Measurements from ENCODE around the gene ASB17. TPM values are rescaled to one million over a fixed set of nuclear protein-coding genes. Genes with fewer than 3 reads are reported as not detected.

Gene ASB17
- polyA plus RNA-seq, 4 donors = not detected

Other genes starting within 250 kb of the ASB17 start
- 100 to 1,000 TPM; 109 to 147 (median 127) TPM for gene ACADM, start 207.7 kb downstream of the ASB17 start, polyA plus RNA-seq (ENCODE audit: insufficient read length in 4 of 4)
- 100 to 1,000 TPM in 1 of 4 donors, 10 to 100 TPM in 3; 77.9 to 117 (median 87.7) TPM for gene RABGGTB, start 146.1 kb downstream of the ASB17 start, polyA plus RNA-seq (ENCODE audit: insufficient read length in 4 of 4)
- 1 to 10 TPM in 1 of 4 donors, under 1 TPM in 3; 0.21 to 1.1 (median 0.41) TPM for gene MSH4, start 135.5 kb downstream of the ASB17 start, polyA plus RNA-seq (ENCODE audit: insufficient read length in 4 of 4)
- 100 to 1,000 TPM in 1 of 4 donors, 10 to 100 TPM in 3; 72.5 to 103 (median 85.1) TPM for gene ST6GALNAC3, start 142.3 kb upstream of the ASB17 start, polyA plus RNA-seq (ENCODE audit: insufficient read length in 4 of 4)

All from left renal cortex interstitium (tissue), 4 donors.